ENCODE results near the gene ZBTB46. TPM values are rescaled to one million over a fixed set of nuclear protein-coding genes. Genes with fewer than 3 reads are reported as not detected.

Gene ZBTB46
- polyA plus RNA-seq, 3 donors from 2014 or later: 0.16 to 0.32 (median 0.32) TPM

- H3K4me3 Mint-ChIP-seq: no peak overlapping the region
- peaks cover 0 to 2% (median 0%) of the 10 kb centered on the region in 3 donors for H3K27me3 Mint-ChIP-seq (ENCODE audit: low read depth in 3 of 3)
- DNase-seq: no peak
- H3K9me3 Mint-ChIP-seq: no peaks in the 10 kb centered on the region
- H3K4me1 Mint-ChIP-seq: peaks cover 14 to 29% of the 10 kb centered on the region in 2 donors
- H3K27ac Mint-ChIP-seq: no peak overlapping the region
- H3K36me3 Mint-ChIP-seq: peaks cover 0 to under 1% (median 0%) of the 10 kb centered on the region in 3 donors
Observed at GRCh38 chr20:63748934-63749270, 82.2 kb downstream of the ZBTB46 start.

GRCh38 chr20:63748070-63748933, 82.8 kb downstream of the ZBTB46 start:
- Mint-ChIP-seq H3K27ac (no peak overlapping the region), H3K4me3 (no peak overlapping the region), H3K4me1 (peaks cover 10 to 24% of the 10 kb centered on the region in 2 donors), H3K27me3 (ENCODE audit: low read depth in 3 of 3) (peaks cover 0 to 2% (median 0%) of the 10 kb centered on the region in 3 donors), H3K36me3 (peaks cover 0 to 4% (median 0%) of the 10 kb centered on the region in 3 donors), H3K9me3 (no peaks in the 10 kb centered on the region)
- no peak for DNase-seq

DNA sequence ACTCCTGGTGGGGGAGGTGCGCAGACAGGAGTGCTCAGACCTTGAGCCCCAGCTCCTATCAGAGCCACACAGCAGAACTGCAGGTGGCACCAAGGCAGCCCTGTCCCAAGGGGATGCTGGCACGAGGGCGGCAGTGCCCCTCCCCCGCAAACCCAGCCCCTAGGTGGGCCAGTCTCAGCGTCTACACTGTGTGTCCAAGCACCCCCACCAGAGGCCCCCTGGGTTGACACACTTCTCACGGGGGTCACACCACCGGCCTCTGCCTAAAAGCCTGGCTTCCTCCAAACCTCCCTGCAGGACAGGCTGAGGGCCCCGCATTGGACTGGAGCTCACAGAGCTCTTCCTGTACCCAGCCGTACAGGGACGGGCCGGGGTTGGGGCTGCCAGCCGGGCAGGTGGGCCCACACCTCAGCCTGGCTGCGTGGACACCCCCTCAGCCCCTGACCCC, 83.4 kb downstream of the ZBTB46 start:
- Mint-ChIP-seq H3K27ac (no peak overlapping the region), H3K9me3 (no peaks in the 10 kb centered on the region), H3K36me3 (peaks cover 0 to 4% (median 0%) of the 10 kb centered on the region in 3 donors), H3K4me3 (no peak overlapping the region), H3K4me1 (peaks cover 10 to 20% of the 10 kb centered on the region in 2 donors), H3K27me3 (ENCODE audit: low read depth in 3 of 3) (peaks cover 0 to 2% (median 0%) of the 10 kb centered on the region in 3 donors)
- no peak for DNase-seq

DNA sequence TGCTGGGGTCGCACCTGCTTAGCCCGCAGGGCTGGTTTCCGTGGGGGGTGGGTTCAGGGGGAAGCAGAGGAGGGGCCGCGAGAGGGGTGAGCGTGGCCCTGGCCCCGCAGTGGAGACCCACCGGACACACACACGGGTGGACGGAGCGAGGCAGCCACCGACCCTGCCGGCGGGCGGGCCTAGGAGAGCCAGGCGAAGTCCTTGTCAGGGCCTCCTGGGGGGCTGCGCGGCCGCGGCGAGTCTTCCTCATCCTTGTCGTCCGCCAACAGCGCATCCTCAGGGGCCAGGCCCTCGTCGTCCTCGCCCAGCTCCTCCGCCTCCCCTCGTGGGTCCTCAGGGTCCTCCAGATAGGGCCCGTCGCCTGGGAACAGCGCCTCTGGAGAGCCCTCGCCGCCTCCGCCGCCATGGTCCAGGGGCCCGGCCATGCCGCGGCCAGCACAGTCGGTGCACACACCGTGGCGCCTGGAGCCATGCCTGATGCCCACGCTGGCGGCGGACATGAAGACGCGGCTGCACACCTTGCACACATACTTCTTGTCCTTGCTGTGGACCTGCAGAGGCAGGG, 84.2 kb downstream of the ZBTB46 start:
- H3K36me3 Mint-ChIP-seq: peaks cover 0 to 4% (median 0%) of the 10 kb centered on the region in 3 donors
- DNase-seq: no peak
- H3K4me1 Mint-ChIP-seq: peaks cover 10 to 16% of the 10 kb centered on the region in 2 donors
- H3K27me3 Mint-ChIP-seq (ENCODE audit: low read depth in 3 of 3): peaks cover 0 to 2% (median 0%) of the 10 kb centered on the region in 3 donors
- no peak overlapping the region for H3K27ac Mint-ChIP-seq
- no peak overlapping the region for H3K4me3 Mint-ChIP-seq
- no peaks in the 10 kb centered on the region for H3K9me3 Mint-ChIP-seq

- H3K9me3 Mint-ChIP-seq: no peaks in the 10 kb centered on the region
- H3K27me3 Mint-ChIP-seq (ENCODE audit: low read depth in 3 of 3): peaks cover 0 to 2% (median 0%) of the 10 kb centered on the region in 3 donors
- peaks cover 0 to 4% (median 0%) of the 10 kb centered on the region in 3 donors for H3K36me3 Mint-ChIP-seq
- no peak for DNase-seq
- no peak overlapping the region for H3K27ac Mint-ChIP-seq
- H3K4me1 Mint-ChIP-seq: peaks cover 8 to 14% of the 10 kb centered on the region in 2 donors
- H3K4me3 Mint-ChIP-seq: no peak overlapping the region
Observed at GRCh38 chr20:63745961-63746731, 84.9 kb downstream of the ZBTB46 start.

- no peaks in the 10 kb centered on the region for H3K27me3 Mint-ChIP-seq (ENCODE audit: low read depth in 3 of 3)
- H3K36me3 Mint-ChIP-seq: peaks cover 0 to 4% (median 0%) of the 10 kb centered on the region in 3 donors
- no peaks in the 10 kb centered on the region for H3K9me3 Mint-ChIP-seq
- no peak overlapping the region for H3K4me3 Mint-ChIP-seq
- no peak overlapping the region for H3K27ac Mint-ChIP-seq
- DNase-seq: no peak
- peaks cover under 1 to 7% of the 10 kb centered on the region in 2 donors for H3K4me1 Mint-ChIP-seq
Observed at GRCh38 chr20:63745424-63745805, 85.6 kb downstream of the ZBTB46 start.

- H3K27ac Mint-ChIP-seq: no peak overlapping the region
- no peak for DNase-seq
- H3K4me1 Mint-ChIP-seq: peaks cover 0 to 4% of the 10 kb centered on the region in 2 donors
- no peaks in the 10 kb centered on the region for H3K9me3 Mint-ChIP-seq
- peaks cover 0 to 4% (median 0%) of the 10 kb centered on the region in 3 donors for H3K36me3 Mint-ChIP-seq
- H3K4me3 Mint-ChIP-seq: no peak overlapping the region
- no peaks in the 10 kb centered on the region for H3K27me3 Mint-ChIP-seq (ENCODE audit: low read depth in 3 of 3)
Observed at GRCh38 chr20:63744574-63745423, 86.3 kb downstream of the ZBTB46 start.

- H3K27ac Mint-ChIP-seq: no peak overlapping the region
Observed at GRCh38 chr20:63744158-63744557, 86.9 kb downstream of the ZBTB46 start.

GRCh38 chr20:63743210-63743970, 87.7 kb downstream of the ZBTB46 start:
- H3K4me3 Mint-ChIP-seq: no peak overlapping the region
- H3K27ac Mint-ChIP-seq: no peak overlapping the region
- peaks cover 0 to 4% (median 0%) of the 10 kb centered on the region in 3 donors for H3K36me3 Mint-ChIP-seq
- no peaks in the 10 kb centered on the region for H3K27me3 Mint-ChIP-seq (ENCODE audit: low read depth in 3 of 3)
- DNase-seq: no peak
- H3K9me3 Mint-ChIP-seq: no peaks in the 10 kb centered on the region
- peaks cover 0 to 1% of the 10 kb centered on the region in 2 donors for H3K4me1 Mint-ChIP-seq

More at GRCh38 chr20:63744158-63744557, 86.9 kb downstream of the ZBTB46 start:
- Mint-ChIP-seq H3K4me1 (peaks cover 0 to 2% of the 10 kb centered on the region in 2 donors), H3K4me3 (no peak overlapping the region), H3K27me3 (ENCODE audit: low read depth in 3 of 3) (no peaks in the 10 kb centered on the region), H3K36me3 (peaks cover 0 to 4% (median 0%) of the 10 kb centered on the region in 3 donors), H3K9me3 (no peaks in the 10 kb centered on the region)
- DNase-seq: no peak

DNA sequence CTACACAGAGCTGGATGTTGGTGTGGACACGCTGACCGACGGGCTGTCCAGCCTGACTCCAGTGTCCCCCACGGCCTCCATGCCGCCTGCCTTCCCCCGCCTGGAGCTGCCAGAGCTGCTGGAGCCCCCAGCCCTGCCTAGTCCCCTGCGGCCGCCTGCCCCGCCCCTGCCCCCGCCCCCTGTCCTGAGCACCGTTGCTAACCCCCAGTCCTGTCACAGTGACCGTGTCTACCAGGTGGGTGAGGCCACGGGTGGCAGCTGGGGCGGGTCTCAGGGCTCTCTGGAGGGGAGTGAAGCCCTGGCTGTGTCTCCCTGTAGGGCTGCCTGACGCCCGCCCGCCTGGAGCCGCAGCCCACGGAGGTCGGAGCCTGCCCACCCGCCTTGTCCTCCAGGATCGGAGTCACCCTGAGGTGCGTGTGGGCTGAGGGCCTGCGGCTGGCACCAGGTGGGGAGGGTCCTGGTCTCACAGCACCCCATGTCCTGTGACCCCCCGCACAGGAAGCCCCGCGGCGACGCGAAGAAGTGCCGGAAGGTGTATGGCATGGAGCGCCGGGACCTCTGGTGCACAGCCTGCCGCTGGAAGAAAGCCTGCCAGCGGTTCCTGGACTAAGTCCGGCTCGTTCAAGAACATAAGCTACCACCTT, 88.6 kb downstream of the ZBTB46 start:
- Mint-ChIP-seq H3K36me3 (peaks cover 0 to 4% (median 0%) of the 10 kb centered on the region in 3 donors), H3K27me3 (ENCODE audit: low read depth in 3 of 3) (no peaks in the 10 kb centered on the region), H3K9me3 (no peaks in the 10 kb centered on the region), H3K27ac (no peak overlapping the region), H3K4me1 (peaks cover 0 to 1% of the 10 kb centered on the region in 2 donors), H3K4me3 (no peak overlapping the region)
- no peak for DNase-seq

DNA sequence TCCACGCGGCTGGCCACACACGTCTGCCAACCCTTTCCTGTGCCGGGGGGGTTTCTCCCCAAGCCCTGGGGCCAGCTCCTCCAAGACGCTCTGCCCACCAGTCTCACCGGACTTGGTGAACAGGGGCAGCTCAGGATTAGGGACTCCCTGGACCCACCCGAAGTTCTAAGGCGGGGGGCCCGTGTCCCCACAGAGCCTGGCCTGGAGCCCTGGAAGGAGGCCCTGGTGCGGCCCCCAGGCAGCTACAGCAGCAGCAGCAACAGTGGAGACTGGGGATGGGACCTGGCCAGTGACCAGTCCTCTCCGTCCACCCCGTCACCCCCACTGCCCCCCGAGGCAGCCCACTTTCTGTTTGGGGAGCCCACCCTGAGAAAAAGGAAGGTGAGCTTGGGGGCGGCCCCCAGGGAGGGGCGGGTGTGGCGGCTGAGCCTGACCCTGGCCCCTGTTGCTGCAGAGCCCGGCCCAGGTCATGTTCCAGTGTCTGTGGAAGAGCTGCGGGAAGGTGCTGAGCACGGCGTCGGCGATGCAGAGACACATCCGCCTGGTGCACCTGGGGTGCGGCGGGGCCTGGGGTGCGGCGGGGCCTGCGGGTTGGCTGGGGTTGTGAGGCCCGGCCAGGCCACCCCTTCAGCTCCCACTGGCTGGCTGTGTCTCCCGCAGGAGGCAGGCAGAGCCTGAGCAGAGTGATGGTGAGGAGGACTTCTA, 89.2 kb downstream of the ZBTB46 start:
- H3K27ac Mint-ChIP-seq: no peak overlapping the region
- peak overlapping the region in 4 of 5 donors; percentile 35 to 61 (median 48) for H3K4me3 Mint-ChIP-seq
- H3K36me3 Mint-ChIP-seq: peaks cover 0 to 4% (median 0%) of the 10 kb centered on the region in 3 donors
- no peaks in the 10 kb centered on the region for H3K9me3 Mint-ChIP-seq
- H3K4me1 Mint-ChIP-seq: peaks cover 2 to 3% of the 10 kb centered on the region in 2 donors
- DNase-seq: no peak
- no peaks in the 10 kb centered on the region for H3K27me3 Mint-ChIP-seq (ENCODE audit: low read depth in 3 of 3)

DNA sequence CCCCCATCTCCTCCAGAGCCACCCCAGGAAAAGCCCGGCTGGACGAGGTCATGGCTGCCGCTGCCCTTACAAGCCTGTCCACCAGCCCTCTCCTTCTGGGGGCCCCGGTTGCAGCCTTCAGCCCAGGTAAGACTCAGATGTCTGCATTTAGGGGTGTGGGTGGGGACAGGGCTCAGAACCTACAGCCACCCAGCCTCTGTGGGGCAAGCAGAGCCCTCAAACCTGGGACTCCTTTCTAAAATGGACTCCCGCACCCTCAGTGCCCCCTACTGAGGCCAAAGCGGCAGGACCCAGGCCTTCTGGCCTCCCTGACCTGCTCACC, 89.7 kb downstream of the ZBTB46 start:
- Mint-ChIP-seq H3K9me3 (no peaks in the 10 kb centered on the region), H3K27ac (no peak overlapping the region), H3K4me1 (peaks cover 7% of the 10 kb centered on the region in 2 donors), H3K36me3 (peaks cover 0 to 4% (median 0%) of the 10 kb centered on the region in 3 donors), H3K4me3 (peak overlapping the region in 4 of 5 donors; percentile 35 to 61 (median 48)), H3K27me3 (ENCODE audit: low read depth in 3 of 3) (peaks cover 0 to 5% (median 3%) of the 10 kb centered on the region in 3 donors)
- no peak for DNase-seq

All from immature natural killer cell (primary cell).